HG03575 (cell line): ENCODE measurements around the gene ARHGAP8.
"Not testable (repeated sequence)": the region's sequence is repeated elsewhere in the genome, so short reads cannot be mapped to it uniquely, and the experiment has no call there.

ENCODE experiments used
- ATAC-seq: cut with Tn5 transposase; IDR thresholded peaks from one replicate; pipeline ENCODE4 v1.9.1; 2021; ENCODE audit not compliant: unreplicated experiment, insufficient number of reproducible peaks, low FRiP score; ENCODE audit errors: extremely low read depth

The ARHGAP8 gene

DNA sequence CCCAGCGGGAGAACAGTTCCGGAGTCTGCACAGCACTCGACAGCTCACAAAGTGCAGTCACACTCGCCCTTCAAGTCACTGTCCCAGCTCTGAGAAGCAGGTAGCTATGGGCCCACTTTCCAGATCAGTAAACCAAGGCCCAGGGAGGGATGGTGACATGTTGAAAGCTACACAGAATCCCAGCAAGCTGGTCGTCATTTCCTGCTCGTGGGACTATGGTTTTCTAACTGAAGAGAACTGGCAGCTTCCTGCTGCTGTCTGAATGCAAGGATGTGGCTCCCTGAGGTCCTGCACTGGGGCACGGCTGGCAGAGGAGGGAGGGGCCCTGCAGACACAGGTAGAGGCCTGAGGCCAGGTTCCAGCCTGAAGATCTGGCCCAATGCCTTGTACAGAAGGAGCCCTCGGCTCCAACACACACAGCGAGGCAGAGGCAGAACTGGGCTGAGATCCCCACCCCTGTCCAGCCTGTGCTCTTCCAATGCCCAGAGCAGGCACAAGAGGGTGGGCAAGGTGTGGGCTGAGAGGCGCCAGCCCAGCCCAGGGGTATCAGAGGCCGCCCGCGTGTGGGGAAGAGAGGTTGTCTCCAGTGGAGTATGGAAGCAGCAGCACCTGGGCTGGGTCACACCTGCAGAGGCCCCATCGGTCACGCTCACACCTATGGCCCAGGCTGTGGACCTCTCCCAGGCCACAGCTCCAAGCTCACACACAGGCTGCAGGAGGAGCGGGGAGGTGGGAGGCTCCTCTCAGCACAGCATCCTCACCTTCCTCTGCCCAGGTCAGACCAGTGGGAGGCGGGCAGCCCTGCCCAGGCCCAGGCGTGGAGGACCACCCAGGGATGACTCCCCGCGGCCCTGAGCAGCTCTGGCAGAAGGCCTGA is 138.3 kb downstream of the ARHGAP8 start:
- ATAC-seq: no peak

DNA sequence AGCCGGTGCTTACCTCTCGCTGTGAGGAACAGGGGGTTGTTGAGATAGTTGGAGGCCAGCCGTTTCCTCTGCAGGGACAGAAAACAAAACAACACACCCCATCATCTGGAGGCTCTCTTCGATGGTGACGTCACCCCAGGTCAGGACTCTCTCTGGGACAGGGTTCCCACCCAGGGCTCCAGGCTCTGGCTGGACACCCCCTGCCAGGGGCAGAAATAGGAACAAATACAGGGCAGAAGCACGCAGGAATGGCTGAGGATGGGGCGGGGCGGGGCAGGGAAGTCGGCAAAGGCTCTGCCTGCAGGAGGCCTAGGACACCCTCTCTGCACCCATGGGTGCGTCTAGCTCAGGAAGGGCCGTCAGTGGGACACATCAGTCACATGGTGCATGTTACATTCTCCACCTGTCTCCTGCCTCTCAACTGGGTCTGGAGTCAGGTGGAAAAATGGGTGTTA is 138.9 kb downstream of the ARHGAP8 start:
- no peak for ATAC-seq

DNA sequence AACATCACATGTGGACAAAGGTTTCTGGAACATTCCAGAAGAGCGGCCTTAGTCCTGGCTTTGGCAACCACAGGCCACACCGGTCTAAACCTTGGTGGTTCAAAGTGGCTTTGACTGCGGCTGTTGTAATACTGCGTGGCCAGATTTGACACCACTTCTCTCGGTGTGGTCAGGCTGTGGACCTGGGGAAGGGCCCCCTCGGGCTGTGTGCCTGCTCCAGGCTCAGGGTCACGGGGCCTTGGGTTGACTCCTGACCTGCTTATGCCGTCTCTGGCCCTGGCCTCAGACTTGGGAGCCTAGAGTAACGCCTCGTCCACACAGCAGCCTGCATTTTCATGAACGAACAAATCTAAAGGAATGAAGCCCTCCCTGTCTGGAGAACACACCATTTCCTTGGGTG is 139.4 kb downstream of the ARHGAP8 start:
- ATAC-seq: no peak

DNA sequence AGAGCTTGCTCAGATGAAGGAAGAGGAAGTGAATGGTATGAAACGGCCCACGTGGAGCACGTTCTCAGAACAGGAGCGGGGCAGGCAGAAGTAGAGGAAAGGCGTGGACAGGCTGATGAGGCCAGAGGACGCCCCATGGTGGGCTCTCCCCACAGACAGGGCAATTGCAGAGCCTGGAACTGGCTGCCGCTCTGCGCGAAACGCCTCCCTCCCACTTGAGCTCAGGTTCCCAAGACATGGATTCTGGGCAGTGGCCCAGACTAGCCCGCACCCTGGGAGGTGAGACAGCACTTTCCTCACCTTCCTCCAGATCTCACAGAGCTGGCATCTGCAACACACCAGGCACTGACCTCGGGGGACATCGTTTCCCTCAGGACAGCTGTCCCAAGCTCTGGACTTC is 139.9 kb downstream of the ARHGAP8 start:
- ATAC-seq: no peak

DNA sequence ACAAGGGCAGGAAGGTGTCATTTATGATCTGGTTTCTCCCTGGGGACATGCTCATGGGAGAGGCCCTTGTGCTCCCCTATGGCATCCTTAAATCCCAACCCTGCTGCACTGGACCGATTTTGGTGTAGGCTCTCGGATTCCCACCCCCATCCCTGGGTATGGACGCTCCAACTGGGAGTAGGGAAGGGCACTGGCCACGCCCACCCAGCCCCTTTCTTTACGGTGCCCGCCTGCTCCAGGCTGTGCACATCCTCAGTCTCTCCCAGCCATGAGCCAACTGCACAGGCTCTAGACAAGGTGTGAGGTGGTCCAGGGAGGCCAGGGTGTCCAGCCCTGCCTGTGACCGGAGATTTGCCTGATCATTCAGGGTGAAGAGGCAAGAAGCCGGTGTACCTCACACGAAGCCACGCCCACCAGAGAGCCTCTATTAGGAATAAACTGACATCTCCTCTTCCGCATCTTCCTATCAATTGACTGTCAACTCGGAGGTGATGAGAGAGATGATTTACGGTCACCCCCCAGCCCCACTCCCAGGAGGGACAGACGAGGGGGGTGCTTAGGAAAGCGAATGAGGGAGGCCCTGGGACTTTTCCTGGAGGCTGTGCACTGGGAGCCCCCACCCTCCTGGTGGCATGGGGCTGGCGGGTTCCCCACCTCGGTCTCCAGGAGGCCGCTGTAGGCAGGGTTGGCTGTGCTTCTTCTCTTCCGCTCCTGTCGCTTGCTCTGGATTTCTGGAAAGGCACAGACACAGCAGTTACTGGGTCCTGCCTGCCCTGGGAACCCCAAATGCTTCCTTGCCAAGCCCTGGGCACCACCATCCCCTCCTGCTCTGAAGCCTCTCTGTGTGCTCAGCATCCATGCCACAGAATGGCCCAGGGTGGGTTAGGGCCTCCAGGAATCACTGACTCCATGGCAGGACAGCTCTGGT is 140.7 kb downstream of the ARHGAP8 start:
- no peak for ATAC-seq

DNA sequence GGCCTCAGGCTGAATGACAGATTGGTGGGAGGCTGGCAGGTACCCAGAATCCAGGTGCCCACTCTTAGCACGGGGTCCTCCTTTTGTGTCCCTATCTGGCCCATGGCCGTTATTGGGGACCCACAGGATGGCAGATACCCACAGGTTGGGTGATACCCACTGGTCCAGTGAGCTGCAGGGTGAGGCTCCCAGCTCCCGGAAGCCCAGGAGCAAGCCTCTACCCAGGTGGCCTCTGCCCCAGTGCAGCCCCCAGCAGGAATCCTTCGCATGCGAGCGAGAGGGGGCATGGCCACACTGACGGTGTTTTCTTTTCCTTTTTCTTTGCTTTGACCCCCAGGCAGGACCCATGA is 141.3 kb downstream of the ARHGAP8 start:
- no peak for ATAC-seq

GRCh38 chr22:44894321-44894720 is 141.9 kb downstream of the ARHGAP8 start:
- ATAC-seq: no peak

DNA sequence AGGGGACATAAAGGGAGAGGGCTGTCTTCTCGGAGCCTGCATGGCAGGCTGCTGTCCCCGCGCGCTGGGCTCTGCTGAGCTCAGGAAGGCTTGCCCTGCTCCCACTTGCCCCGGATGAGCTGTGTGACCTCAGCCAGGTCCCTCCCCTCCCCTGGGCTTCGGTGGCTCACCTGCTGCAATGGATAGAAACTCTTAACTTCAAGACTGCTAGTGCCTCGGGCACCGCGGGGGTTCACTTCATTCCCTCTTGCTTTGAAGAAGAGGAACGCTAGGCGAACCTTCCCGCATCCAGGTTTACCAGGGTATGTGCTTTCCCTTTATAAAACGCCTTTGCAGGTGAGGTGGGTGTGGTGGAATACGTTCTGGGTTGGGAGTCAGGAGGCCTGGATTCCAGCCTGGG is 142.4 kb downstream of the ARHGAP8 start:
- no peak for ATAC-seq

DNA sequence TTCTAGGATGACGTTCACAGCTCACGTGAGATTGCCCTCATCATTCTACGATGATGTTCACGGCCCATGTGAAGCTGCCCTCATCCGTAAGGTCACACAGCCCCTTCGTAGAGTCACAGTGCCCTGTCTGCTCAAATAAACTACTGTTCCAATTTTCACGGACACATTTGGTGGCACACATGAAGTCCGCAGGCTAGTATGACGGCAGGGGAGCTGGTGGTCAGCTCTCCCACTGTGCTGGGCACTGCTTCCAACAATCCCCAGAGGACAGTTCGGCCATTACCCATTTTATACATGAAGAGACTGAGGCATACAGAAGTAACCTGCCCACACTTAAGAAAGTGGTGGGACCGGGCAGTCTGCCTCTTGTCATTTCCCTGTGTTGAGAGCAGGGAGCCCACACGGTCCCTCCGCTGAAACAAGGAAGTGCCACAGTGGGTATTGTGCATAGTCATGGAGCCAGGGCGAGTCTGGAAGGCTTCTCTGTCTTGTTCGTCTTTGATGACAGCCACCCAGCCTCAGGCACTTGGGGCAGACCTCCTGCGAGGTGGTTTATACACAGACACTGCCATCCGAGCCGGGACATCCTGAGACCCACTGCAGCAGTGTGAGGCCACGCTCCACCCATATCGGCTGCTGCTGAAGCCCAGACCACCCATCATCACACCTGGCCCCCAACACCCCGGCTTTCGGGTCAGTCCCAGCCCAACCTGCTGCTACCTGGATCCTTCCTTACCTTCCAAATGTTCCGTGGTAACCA is 143.1 kb downstream of the ARHGAP8 start:
- no peak for ATAC-seq

- no peak for ATAC-seq
These were observed 145.9 kb downstream of the ARHGAP8 start for GRCh38 chr22:44898236-44898635.

DNA sequence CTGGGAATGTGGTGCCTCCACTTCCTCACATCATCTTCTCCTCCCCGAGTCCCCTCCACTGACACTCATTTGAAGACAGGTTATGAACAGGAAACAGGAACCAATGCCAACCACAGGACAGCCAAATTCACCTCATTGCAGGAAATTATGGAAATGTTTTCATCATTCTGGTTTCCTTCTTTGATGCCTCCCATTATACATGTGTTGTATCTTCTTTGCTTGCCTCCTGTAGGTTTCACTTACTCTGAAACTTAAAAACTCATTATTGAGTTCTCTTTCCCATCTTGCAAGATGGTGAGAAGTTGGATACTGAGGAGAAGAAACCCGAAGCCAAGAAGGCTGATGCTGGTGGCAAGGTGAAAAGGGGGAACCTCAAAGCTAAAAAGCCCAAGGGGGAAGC is 148.9 kb downstream of the ARHGAP8 start:
- ATAC-seq: no peak

GRCh38 chr22:44903164-44903563 is 150.8 kb downstream of the ARHGAP8 start:
- ATAC-seq: not testable (repeated sequence)

- ATAC-seq: not testable (repeated sequence)
These were observed 152.2 kb downstream of the ARHGAP8 start for GRCh38 chr22:44904492-44905152.

DNA sequence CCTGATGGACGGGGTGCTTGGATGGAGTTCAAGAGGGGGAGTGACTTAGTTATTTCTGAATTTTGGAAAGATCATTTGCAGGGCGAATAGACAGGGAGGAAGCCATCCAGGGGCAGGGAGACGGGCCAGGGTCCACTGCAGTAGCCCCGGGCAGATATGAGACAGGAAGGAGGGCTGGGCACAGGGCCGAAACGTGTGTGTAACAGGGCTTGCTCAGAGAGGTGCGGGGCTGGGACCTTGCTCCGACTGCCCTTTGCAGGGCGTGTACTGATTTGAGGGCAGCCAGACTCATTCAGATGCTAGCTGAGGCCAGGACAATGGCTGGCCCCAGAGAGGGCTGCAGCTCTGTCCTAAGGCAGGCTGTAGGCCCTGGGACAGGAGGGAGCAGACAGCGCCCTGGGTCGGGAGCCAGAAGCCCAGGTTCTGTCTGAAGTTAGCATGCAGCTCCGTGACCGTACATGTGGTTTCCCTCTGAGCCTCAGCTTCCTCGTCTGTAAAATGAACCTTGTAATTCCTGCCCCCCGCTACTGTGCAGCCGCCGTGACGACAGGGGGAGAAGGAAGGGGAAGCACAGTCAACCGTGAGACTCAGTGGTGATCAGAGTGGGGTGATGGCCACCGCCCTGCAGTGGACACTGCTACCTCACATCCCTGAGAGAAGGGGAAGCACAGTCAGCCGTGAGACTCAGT is 154.0 kb downstream of the ARHGAP8 start:
- no peak for ATAC-seq

DNA sequence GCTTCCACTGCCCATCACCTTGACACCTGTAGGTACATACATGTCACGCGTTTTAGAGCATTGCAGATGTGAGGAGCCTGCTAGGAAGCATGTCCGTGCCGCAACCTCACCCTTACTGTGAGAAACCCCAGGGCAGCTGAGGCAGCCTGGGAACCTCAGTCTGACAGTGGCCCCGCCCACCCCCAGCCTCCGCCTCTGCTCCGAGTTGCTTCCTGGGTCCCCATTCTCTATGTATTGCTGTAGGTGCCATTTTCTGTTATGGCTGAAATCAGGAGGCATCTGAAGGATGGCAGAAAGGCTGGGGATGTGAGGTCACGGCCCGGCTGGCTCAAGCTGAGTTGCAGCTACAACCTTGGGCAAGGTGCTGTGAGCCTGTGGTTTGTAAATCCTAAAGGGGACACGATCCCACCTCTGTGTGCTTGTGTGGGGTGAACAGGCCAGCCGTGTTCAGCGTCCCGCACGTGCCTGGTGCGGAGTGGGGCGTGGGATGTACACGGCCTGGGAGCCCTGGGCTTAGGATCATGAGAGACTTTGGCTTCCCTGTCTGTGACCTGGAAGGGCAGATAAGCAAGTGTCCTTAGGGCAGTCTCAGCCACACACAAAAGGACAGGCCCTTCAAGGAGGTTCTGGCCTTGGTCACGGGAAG is 154.7 kb downstream of the ARHGAP8 start:
- ATAC-seq: no peak

DNA sequence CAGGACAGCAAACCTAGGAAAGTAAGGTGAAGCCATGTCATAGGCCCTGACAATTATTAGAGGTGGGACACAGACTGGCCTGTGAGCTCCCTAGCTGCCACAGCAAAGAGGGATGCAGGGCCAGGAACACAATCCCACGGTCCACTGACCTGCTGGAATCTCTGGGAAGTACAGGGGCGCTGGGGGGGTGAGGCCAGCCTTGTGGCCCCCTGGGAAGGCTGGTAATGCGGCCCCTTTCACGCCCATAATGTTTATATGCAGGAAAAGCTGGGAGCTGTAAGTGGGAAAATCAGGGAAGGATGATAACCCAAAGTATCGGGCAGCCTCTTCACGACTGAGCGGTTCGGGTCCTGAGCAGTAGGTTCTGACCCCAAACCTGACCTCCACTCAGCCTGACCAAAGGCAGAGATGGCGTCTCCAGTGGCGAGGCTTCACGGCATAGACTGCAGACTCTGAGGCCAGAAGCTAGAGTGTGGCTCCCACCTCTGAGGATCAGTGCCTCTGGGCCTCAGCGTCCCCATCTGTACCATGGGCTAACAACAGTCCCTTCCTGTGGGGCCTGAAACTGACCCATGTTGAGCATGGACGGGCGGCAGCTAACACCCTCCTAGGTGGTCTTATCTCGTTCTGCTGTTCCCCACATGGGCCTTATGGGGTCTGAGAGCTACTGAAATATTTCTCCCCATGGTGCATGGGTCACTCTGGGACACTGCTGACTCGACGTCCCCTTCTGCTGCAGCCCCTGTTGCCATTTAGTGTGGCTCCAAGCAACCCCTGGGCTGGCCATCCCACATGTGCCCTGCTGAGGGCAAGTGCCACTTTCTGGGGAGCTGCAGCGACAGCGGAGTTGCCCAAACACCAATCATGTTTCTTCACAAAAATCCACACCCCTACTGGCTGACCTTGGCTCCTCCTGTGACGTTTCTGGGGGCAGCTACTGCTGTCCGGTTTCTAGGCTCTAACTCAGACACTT is 155.7 kb downstream of the ARHGAP8 start:
- no peak for ATAC-seq

DNA sequence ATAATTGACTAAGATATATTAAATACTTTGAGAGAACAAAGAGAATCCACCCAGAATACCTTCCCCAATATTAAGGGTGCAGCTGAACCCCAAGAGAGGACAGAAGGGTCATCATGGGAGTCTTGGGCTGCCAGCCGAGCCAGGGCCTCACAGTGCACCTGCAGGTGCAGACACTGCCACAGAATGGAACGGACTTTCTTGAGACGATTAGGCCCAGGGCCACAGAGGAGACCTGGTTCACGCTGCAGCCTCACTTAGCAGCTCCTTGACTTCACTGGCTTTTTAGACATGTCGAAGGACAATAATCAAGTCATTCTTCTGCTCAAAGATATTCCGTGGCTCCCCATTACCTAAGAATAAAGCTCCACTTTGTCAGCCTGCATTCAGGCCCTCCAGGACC is 156.9 kb downstream of the ARHGAP8 start:
- no peak for ATAC-seq
